Thymus (tissue), 11 donors: Measurements from ENCODE around the gene KEL. TPM values are rescaled to one million over a fixed set of nuclear protein-coding genes. Genes with fewer than 3 reads are reported as not detected.

ENCODE experiments used
- DNase-seq, 9 donors: peaks; one replicate each; pipeline ENCODE4 v3.0.0-alpha.2; 2013; ENCODE audit warnings: low spot score in 9 of 9, low read depth in 6 of 9, missing footprints in 1 of 9
- H3K27ac ChIP-seq, 2 donors: one replicate each; pipeline ENCODE4 v1.5.1; 2013; ENCODE audit warnings: control low read depth in 1 of 2, low read depth in 1 of 2, low read length in 1 of 2, mild to moderate bottlenecking in 1 of 2, moderate library complexity in 1 of 2
- H3K27me3 ChIP-seq, 2 donors: one replicate each; pipeline ENCODE4 v1.5.1; 2013; ENCODE audit warnings: low read length in 1 of 2; ENCODE audit not compliant: control insufficient read depth in 2 of 2, insufficient read depth in 1 of 2
- H3K36me3 ChIP-seq, 2 donors: one replicate each; pipeline ENCODE4 v1.5.1; 2013; ENCODE audit warnings: low read length in 1 of 2, mild to moderate bottlenecking in 1 of 2, moderate library complexity in 1 of 2; ENCODE audit not compliant: control insufficient read depth in 2 of 2, insufficient read depth in 2 of 2
- H3K4me1 ChIP-seq, 2 donors: one replicate each; pipeline ENCODE4 v1.5.1; 2013; ENCODE audit warnings: low read length in 2 of 2; ENCODE audit not compliant: control insufficient read depth in 2 of 2, insufficient read depth in 2 of 2
- H3K4me3 ChIP-seq, 2 donors: one replicate each; pipeline ENCODE4 v1.5.1; 2013; ENCODE audit warnings: low read length in 2 of 2, control low read depth in 1 of 2, mild to moderate bottlenecking in 1 of 2
- H3K9me3 ChIP-seq, 2 donors: one replicate each; pipeline ENCODE4 v1.5.1; 2013; ENCODE audit warnings: low read length in 1 of 2, mild to moderate bottlenecking in 1 of 2; ENCODE audit not compliant: control insufficient read depth in 2 of 2, insufficient read depth in 1 of 2
- WGBS: extraction: QIAGEN DNeasy Blood & Tissue Kit; methylation state at CpG from one replicate; pipeline ENCODE4 v1.1.7; 2013; 5-methylcytosine and 5-hydroxymethylcytosine counted together
- polyA plus RNA-seq: library from polyadenylated mRNA; stranded (reverse); fragments of 200-250 nt; gene quantifications from one replicate; pipeline ENCODE4 v1.2.3, GENCODE V29; 2013
- total RNA-seq: library from RNA; stranded (reverse); fragments of 120-200 nt; gene quantifications from one replicate; pipeline ENCODE4 v1.2.4, GENCODE V29; 2013
- donor health status: healthy.

KEL gene
- total and polyA plus RNA-seq, 2 donors: 2.6 to 2.7 TPM

DNA sequence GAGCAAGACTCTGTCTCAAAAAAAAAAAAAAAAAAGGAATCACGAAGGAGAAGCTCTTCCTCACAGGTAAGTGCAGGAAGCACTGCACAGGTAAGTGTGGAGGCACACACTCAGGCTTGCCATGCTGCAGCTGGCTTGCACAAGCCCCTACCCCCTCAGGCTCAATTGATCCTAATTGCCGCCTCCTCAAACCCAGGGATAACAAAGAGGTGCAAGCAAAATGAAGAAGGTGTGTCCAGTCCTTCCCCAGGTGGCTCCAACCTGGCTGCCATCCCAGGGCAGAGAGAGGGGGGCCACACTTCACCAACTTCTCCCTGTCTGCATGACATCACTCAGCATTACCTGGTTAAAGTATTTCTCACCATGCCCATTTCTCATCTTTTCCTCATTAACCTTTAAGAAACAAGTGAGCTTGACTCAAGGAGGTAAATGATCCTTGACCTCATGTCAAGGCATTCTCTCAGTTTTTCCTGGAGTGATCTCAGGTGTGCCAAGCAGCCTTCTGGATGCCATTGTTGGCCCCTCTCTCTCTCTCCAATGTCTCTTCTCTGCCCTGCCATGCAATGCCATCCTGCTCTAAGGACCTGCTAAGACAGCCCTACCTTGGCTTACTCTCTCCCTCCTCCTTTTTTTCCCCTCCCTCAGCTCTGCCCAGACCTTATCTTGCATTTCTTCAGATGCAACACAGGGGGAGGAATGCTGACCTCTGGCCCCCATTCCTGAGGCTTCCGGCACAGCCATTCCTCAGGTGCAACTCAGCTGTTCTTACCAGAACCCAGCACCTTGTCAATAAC is 63.6 kb downstream of the KEL start:
- 99% methylated on average over 3 of the region's 3 CpGs for WGBS
- Histone ChIP-seq H3K36me3 (no peaks in the 10 kb centered on the region), H3K4me3 (no peak overlapping the region), H3K9me3 (no peaks in the 10 kb centered on the region), H3K4me1 (no peaks in the 10 kb centered on the region), H3K27me3 (no peaks in the 10 kb centered on the region), H3K27ac (no peak overlapping the region)
- no peak for DNase-seq

DNA sequence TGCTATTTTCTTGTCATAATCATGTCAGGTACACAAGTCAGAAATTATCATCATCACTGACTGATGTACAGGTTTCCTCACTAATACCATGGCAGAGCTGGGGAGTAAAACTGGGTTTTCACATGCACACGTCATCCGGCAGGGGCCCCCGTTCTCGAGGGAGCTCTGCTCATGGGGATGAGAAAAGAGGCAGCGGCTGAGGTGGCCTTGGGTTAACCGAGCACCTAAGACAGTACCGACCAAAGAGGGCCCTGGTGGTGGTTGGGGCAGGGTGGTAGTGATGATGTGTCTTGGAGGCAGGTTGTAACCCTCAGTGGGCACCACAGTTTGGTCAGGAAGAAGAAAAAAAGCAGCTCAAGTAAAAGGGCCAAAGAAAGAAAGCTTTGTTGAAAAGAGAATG is 64.5 kb downstream of the KEL start:
- Histone ChIP-seq H3K27me3 (no peaks in the 10 kb centered on the region), H3K9me3 (no peaks in the 10 kb centered on the region), H3K4me1 (no peaks in the 10 kb centered on the region), H3K36me3 (no peaks in the 10 kb centered on the region), H3K27ac (no peak overlapping the region), H3K4me3 (no peak overlapping the region)
- 97% methylated on average over 7 of the region's 7 CpGs for WGBS
- DNase-seq: no peak

DNA sequence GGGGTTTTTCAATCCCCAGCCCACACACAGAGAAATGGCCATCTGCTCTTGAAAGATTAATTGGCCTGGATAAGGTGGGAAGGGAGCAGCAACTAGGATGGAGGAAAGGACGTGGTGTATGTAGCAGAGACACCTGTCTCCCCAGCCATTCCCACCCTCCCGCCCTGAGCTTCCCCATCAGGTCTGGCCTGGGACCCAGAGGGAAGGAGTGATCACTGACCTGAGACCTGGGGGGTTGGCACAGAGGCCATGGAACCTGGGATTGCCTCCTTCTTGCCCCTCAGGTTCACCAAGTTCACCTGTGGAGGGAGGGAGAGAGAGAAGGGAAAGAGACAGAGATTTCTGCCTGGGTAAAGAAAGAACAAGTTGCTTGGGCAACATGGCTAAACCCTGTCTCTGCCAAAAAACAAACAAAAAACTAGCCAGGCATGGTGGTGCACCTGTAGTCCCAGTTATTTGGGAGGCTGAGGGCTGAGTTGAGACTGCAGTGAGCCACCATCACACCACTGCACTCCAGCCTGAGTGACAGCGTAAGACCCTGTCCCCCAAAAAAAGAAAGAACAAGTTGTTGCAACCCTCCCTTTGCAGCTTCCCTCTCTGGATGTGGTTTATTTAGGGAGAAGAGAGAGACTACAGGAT is 65.3 kb downstream of the KEL start:
- Histone ChIP-seq H3K36me3 (no peaks in the 10 kb centered on the region), H3K27me3 (no peaks in the 10 kb centered on the region), H3K27ac (no peak overlapping the region), H3K4me1 (no peaks in the 10 kb centered on the region), H3K9me3 (no peaks in the 10 kb centered on the region), H3K4me3 (no peak overlapping the region)
- WGBS: 90% methylated on average over 3 of the region's 3 CpGs
- DNase-seq: no peak

DNA sequence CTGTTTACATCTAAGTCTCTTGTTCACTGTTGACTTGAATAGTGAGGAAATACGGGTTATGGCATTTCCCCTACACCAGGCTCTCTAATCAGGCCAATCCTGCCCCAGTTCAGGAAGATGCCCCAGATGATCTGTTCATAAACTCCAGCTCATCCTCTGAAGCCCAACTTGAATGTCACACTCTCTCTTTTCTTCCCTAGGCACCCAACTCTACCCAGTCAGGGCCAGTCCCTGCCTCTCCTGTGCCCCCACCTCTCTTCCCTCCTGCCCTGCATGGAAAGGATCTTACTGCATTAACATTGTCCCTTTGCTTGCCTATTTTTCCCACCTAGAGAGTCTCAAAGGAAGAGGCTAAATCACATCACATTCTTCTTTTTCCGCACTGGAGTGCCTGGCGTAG is 66.0 kb downstream of the KEL start:
- H3K36me3 ChIP-seq: no peaks in the 10 kb centered on the region
- H3K4me3 ChIP-seq: no peak overlapping the region
- no peak overlapping the region for H3K27ac ChIP-seq
- 98% methylated on average over 3 of the region's 3 CpGs for WGBS
- no peak for DNase-seq
- no peaks in the 10 kb centered on the region for H3K9me3 ChIP-seq
- no peaks in the 10 kb centered on the region for H3K4me1 ChIP-seq
- H3K27me3 ChIP-seq: no peaks in the 10 kb centered on the region

DNA sequence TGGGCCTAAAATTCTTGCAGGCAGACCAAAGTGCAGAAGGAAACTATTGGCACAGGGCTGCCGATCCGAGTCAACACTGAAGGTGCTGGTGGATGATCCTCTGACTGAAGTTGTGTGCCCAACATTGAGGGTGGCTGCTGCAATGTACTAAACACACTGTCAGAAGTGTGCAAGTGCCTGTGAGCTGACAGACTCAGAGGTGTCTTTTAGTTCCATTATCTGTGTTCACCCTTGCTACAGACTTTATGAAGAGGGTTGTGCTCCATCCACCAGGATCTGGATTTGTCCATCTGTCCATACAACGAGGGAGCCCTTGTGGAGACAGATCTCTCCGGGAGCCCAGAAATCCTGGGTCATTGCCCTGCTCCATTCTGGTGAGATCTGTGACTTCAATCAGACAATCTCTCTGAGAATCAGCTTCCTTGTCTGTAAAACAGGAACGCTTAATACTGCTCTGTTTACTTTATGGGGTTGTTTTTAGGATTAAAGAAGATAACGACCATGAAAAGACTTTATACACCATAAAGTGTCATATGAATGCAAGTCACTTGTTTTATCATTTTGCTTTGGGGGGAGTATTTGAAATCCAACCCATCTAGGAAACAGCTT is 67.1 kb downstream of the KEL start:
- no peak for DNase-seq
- H3K4me3 ChIP-seq: no peak overlapping the region
- H3K27ac ChIP-seq: no peak overlapping the region
- no peaks in the 10 kb centered on the region for H3K36me3 ChIP-seq
- H3K9me3 ChIP-seq: no peaks in the 10 kb centered on the region
- no peaks in the 10 kb centered on the region for H3K27me3 ChIP-seq
- WGBS: 89% methylated on average over 6 of the region's 6 CpGs
- no peaks in the 10 kb centered on the region for H3K4me1 ChIP-seq

DNA sequence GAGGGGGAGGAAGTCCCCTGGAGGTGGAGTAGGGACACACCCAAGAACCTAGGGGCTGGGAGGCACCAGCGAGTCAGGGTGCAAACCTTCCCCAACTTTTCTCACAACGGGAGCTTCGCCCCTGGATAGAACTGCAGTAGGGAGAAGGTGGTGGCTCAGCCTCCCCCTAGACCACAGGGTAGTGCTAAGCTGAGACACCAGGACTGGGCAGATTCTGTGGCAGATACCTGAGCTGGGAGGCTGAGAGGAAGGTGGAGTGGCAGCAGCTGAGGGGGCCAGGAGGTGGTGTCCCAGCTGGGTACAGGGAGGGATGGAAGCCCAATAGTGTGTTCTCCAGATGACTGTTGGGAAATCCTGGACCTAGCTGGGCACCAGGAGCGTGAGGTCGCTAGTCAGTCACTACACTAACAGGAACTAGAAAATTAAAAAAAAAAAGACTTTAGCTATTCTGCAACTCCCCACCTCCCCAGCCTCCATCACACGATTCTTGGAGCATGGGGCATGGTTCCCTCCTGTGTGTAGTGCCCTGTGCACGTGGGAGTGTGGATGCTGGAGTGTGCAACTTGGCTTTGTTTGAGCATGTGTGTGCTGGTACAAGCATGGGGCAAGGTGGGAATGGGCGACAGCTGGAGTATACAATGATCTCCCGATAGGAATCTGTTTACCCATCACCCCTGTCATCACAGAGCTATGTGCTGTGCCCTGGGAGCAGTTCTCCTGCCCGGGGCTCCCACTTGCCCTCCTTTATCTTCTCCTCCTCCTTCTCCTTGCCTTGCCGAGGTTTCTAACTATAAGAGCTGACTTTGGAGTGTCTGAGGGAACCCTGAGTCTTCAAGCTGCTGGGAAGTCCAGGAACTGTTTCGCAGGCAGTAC is 67.8 kb downstream of the KEL start:
- H3K4me3 ChIP-seq: no peak overlapping the region
- H3K27ac ChIP-seq: no peak overlapping the region
- H3K4me1 ChIP-seq: no peaks in the 10 kb centered on the region
- no peaks in the 10 kb centered on the region for H3K27me3 ChIP-seq
- 93% methylated on average over 12 of the region's 12 CpGs for WGBS
- no peaks in the 10 kb centered on the region for H3K9me3 ChIP-seq
- H3K36me3 ChIP-seq: no peaks in the 10 kb centered on the region
- DNase-seq: no peak

DNA sequence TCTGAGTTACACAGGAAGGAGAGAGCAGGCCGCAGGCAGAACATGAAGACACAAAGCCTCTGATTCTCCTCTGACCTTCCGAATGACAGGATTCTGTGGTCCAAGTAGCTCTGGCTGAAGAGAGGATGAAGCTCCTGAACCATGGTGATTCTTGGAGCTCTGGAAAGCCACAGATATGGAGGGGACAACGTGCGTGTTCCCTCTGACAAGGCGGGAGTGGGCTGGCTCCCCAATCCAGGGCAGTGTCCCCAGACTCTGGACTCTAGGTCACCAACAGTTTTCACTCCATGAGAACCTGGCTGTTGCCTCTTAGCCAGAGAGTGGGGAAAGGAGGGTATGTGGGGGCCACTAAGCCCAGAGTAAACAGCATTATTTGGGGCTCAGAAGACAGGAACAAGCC is 69.2 kb downstream of the KEL start:
- Histone ChIP-seq H3K36me3 (no peaks in the 10 kb centered on the region), H3K4me3 (no peak overlapping the region), H3K4me1 (no peaks in the 10 kb centered on the region), H3K27ac (no peak overlapping the region), H3K9me3 (no peaks in the 10 kb centered on the region), H3K27me3 (no peaks in the 10 kb centered on the region)
- no peak for DNase-seq
- WGBS: 94% methylated on average over 5 of the region's 5 CpGs

DNA sequence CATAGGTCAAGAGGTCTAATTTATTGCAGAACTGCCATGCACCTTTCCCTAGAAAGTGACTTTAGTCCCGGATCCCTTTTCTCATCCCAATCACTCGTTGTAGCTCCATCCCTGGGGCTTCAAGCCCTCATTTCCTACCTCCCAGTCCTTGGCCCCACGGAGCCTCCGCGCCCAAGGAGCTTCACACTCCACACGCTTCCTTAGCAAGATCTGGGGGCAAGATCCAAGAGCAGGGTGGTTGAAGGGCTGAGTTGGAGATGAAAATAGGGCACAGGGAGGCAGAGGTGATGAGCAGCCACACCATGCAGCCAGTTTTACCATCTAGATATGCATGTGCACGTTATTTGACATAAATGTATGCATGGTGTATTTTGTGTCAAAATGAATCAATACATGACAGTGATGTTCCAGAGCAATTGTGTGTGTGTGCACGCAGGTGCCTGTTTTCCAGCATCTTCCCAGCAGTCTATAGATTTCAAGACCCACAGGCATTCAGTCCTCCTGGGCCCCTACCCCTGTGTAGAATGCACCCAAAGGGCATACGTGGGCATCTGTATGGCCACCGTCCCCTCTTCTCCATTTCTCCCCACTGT is 70.6 kb downstream of the KEL start:
- WGBS: 94% methylated on average over 10 of the region's 10 CpGs
- Histone ChIP-seq H3K36me3 (no peaks in the 10 kb centered on the region), H3K27ac (no peak overlapping the region), H3K4me1 (no peaks in the 10 kb centered on the region), H3K27me3 (no peaks in the 10 kb centered on the region), H3K9me3 (no peaks in the 10 kb centered on the region), H3K4me3 (no peak overlapping the region)
- no peak for DNase-seq
